Fibroblast of the conjunctiva (primary cell): ENCODE data around the gene TMEM97.
"Not testable (repeated sequence)": the region's sequence is repeated elsewhere in the genome, so short reads cannot be mapped to it uniquely, and the experiment has no call there.

Experiments used
- DNase-seq: peaks from one replicate; pipeline ENCODE4 v3.0.0-alpha.2; 2010; ENCODE audit warnings: low read depth

TMEM97 gene

GRCh38 chr17:28338056-28338768 is 19.2 kb downstream of the TMEM97 start:
- no peak for DNase-seq

GRCh38 chr17:28338769-28339212 is 19.8 kb downstream of the TMEM97 start:
- not testable (repeated sequence) for DNase-seq

DNA sequence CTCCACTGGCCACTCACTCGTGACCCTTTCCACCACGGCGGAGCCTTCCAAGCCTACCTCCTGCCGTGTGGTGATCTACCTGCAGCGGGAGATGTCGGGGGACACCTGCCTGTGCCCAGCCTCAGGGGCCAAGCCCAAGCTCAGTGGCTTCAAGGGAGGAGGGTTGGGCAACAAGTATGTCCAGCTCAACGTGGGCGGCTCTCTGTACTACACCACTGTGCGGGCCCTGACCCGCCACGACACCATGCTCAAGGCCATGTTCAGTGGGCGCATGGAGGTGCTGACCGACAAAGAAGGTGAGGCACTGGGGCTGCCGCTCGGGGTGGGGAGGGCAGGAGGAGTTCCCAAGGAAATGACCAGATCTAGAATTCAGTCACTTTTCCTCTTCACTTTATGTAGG is 20.4 kb downstream of the TMEM97 start:
- no peak for DNase-seq

DNA sequence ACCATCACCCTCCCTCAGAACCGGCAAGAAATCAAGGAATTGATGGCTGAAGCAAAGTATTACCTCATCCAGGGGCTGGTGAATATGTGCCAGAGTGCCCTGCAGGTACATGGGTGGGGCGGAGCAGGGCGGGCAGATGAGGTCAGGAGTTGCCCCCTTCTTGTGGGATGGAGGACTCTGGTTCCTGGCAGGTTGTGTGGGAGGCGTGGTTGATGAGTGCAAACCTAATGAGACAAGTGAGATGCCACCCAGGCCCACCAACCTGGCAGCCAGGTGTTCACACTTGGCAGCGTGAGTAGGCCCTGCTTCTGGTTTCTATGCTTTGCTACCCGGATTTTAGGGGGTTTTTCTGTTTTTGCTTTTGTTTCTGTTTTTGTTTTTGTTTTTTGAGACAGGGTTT is 21.4 kb downstream of the TMEM97 start:
- no peak for DNase-seq

GRCh38 chr17:28341516-28341915 is 22.5 kb downstream of the TMEM97 start:
- no peak for DNase-seq

DNA sequence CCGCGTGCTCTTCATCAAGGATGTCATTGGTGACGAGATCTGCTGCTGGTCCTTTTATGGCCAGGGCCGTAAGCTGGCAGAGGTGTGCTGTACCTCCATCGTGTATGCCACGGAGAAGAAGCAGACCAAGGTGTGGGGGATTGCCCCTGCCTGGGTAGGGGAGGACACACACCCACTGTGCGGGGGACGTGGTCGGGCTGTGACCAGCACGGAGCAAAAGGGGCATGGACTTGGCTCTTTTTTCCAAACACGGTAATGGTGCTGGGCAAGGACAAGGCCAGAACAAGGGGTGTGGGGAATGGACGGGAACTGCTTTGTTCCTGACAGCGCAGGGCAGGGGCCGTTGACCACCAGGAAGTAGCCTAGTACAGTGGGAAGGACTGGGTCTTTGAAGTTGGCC is 23.3 kb downstream of the TMEM97 start:
- no peak for DNase-seq

GRCh38 chr17:28343491-28343932 is 24.5 kb downstream of the TMEM97 start:
- no peak for DNase-seq

DNA sequence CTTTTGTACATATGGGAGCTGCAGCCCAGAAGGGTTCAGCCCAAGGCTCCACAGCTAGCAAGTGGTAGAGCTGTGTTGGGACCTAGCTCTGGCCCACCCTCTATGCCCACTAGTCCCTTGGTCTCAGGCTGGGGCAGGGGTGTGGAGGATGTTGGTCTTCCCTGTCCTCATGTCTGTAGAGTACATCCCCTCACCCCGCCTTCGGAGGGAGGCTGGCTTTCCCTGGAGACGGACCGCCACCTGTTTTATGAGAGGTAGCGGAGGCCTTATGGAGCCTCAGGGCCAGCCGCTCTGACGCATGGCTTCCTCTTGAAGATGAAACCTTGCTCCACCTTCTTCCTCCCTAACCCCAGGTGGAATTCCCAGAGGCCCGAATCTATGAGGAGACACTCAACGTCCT is 25.0 kb downstream of the TMEM97 start:
- no peak for DNase-seq

DNA sequence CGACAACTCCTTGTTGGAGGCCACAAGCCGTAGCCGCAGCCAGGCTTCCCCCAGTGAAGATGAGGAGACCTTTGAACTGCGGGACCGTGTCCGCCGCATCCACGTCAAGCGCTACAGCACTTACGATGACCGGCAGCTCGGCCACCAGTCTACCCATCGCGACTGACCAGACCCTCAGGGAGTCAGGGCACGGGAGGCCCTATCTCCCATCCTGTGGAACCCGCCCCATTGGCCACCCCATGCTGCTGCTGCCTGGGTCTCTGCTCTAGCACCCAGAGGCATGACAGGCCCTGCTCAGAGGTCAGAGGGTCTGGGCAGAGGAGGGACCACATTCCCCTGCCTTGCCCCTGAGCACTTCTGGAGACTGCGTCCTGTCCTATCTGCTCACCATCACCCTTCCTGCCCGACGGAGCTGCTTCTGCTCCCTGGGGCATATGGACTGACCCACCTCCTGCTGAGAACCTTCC is 25.5 kb downstream of the TMEM97 start:
- no peak for DNase-seq

DNA sequence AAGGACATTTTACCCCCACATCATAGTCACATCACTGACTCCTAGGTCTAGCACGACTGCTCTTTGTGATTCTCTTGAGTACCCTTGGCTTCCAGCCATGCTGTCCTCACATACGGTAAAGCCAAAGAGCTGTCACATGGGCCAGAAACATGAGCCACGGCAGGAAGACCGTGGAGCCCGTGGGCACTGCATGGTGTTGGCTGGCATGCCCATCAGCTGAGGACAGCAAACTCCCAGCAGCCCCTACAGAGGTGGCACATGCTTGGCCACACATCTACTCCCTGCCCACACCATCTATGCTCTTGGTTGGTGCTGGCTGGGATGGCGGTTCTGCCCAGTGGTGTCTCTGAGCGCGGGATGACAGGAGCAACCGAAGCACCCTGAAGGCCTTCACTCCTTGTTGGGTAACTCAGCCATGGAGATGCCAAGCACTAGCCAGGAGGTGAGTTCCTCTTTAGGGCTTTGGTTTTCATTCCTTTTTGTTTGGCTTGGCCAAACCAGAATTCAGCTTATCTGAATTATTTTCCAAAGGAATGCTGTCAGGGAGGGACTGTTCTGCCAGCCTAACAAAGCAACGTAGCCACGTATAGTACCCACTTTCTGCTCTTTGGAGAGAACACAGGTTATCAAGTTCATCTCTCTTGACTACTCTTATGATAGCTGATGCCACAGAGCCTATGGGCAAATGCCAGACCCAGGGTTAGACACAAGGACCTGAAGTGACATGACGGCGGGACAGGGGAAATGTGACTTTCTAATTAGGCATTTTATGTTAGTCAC is 26.6 kb downstream of the TMEM97 start:
- DNase-seq = no peak

DNA sequence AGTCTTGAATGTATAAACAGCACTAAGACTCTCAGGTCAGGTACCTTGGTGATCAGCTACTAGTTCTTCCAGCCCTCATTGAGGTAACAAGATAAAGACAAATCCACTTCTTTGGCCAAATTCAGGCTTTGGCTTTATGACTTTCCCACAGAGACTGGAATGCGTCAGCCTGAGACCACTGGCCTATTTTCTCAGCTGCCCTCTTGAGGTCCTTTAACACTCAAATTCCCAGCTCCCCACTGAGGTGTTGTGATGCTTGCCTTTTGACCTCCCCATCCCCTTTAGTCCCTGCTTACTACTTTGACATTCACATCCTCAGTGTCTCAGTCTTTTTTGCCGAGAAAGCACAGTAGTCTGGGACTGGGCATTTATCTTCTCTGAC is 27.2 kb downstream of the TMEM97 start:
- DNase-seq = no peak

DNA sequence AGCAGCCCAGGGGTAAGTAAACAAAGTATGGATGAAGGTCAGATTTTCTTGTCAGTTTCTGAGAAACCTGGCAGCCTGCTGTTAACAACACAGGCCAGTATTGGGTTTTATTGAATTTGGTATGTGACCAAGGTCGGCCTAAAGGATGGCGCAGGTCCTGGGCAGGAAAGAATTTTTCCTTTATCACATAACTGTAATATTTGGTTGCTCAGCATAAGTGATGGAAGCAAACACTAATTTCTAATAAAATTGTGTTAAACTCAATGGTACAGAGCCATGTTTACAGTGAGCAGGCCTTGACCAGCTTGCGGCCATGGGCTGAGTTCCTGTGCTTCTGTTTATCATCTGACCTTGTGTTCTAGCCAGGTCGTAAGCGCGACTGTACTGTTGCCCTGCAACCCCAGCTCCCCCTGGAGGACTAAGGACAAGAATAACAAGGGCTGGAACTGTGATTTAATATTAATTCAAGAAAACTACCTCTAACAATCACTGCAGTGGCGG is 27.8 kb downstream of the TMEM97 start:
- DNase-seq = no peak

GRCh38 chr17:28347261-28347891 is 28.4 kb downstream of the TMEM97 start:
- peak; percentile 61 for DNase-seq

DNA sequence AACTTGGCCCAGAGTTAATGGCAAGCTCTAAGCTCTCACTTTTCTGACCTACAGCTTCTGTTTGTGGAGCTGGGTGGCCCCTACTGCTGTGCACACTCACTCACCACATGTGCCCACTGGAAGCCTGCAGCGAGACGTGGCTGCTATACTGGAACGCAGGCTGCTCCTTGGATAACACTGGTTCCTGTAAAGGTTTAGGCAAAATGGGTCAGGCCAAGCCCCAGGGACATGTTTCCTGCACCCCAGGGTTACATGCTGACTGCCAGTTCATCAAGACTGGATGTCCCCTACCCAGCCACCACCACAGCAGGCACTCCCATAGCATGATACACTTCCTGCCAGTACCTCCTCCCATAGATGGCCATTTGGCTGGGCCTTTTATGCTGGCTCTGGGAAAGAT is 30.0 kb downstream of the TMEM97 start:
- DNase-seq = no peak

- DNase-seq = no peak
These were observed 31.3 kb downstream of the TMEM97 start for GRCh38 chr17:28350271-28350670.

DNA sequence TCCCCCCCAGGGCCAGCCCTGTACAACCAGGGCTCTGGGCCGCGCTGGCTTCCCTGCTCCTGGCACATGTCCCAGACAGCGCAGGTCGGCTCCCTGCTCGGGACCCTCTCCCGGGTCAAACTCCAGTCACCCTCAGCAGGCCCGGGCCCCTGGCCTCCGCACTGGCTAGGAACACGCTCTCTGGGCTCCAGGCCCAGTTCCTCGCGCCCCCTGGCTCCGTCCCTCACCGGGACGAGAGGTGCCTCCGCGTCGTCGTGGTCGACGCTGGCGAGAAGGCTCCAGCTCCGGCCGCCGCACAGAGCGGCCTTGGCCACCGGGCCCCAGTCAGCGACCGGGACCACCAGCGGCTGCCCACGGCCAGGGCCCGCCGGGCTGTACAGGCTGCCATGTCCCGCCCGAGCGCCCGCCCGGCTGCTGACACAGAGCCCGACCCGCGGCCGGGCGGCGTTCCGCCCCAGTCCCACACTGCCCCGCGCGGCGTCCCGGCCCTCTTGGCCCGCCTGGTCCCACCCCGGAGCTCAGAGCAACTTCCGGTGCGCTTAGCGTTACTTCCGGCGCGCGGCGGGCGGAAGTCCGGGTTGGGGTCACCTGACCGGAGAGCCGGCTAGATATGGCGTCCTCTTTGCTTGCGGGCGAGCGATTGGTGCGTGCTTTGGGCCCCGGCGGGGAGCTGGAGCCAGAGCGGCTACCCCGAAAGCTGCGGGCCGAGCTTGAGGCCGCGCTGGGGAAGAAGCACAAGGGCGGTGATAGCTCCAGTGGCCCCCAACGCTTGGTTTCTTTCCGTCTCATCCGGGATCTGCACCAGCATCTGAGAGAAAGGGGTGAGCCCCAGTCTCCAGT is 38.3 kb downstream of the TMEM97 start, which contains the start of gene POLDIP2:
Gene POLDIP2 (minus strand): TSS at position 467 of the 840 bp plus-strand sequence. CDS start 79 bp downstream, at position 388.
- DNase-seq = peak; percentile 87

- no peak for DNase-seq
These were observed 38.8 kb downstream of the TMEM97 start for GRCh38 chr17:28357901-28358197.

- no peak for DNase-seq
These were observed 44.2 kb downstream of the TMEM97 start for GRCh38 chr17:28363186-28363585.

GRCh38 chr17:28363776-28364650 is 45.0 kb downstream of the TMEM97 start:
- no peak for DNase-seq

- DNase-seq = no peak
These were observed 45.8 kb downstream of the TMEM97 start, which contains the start of gene SEBOX for GRCh38 chr17:28364665-28365363. Gene SEBOX (minus strand): TSS chr17:28365199. CDS start chr17:28365151, 48 bp downstream.
